Parathyroid adenoma (tissue), 2 donors: ENCODE results near the gene FAXC.

Source experiments
- H2AFZ ChIP-seq: fragments of 300-600 bp; sonication (generic); one replicate; pipeline ENCODE4 v1.7.0; 2017; ENCODE audit warnings: antibody characterized with exemption, mild to moderate bottlenecking
- H3K27ac ChIP-seq: fragments of 300-600 bp; sonication (generic); one replicate; pipeline ENCODE4 v1.7.0; 2017
- H3K27me3 ChIP-seq: fragments of 300-600 bp; sonication (generic); one replicate; pipeline ENCODE4 v1.7.0; 2017; ENCODE audit warnings: low read length; ENCODE audit not compliant: control insufficient read depth, insufficient read depth
- H3K36me3 ChIP-seq: fragments of 300-600 bp; sonication (generic); one replicate; pipeline ENCODE4 v1.7.0; 2017; ENCODE audit warnings: low read length; ENCODE audit not compliant: control insufficient read depth, insufficient read depth
- H3K4me1 ChIP-seq: fragments of 300-600 bp; sonication (generic); one replicate; pipeline ENCODE4 v1.7.0; 2017; ENCODE audit warnings: control low read depth
- H3K4me2 ChIP-seq: fragments of 300-600 bp; sonication (generic); one replicate; pipeline ENCODE4 v1.7.0; 2017; ENCODE audit warnings: low read length
- H3K4me3 ChIP-seq: fragments of 300-600 bp; sonication (generic); one replicate; pipeline ENCODE4 v1.7.0; 2017; ENCODE audit warnings: low read depth, low read length
- H3K79me2 ChIP-seq: fragments of 300-600 bp; sonication (generic); one replicate; pipeline ENCODE4 v1.7.0; 2017; ENCODE audit warnings: control low read depth
- H3K9ac ChIP-seq: fragments of 300-600 bp; sonication (generic); one replicate; pipeline ENCODE4 v1.7.0; 2017; ENCODE audit warnings: mild to moderate bottlenecking
- H3K9me3 ChIP-seq: fragments of 300-600 bp; sonication (generic); one replicate; pipeline ENCODE4 v1.7.0; 2017; ENCODE audit warnings: low read length; ENCODE audit not compliant: control insufficient read depth
- CTCF ChIP-seq: fragments of 300-600 bp; sonication (generic); IDR thresholded peaks from one replicate; pipeline ENCODE4 v1.7.0; 2017; ENCODE audit warnings: antibody characterized with exemption, mild to moderate bottlenecking
- donor health status: primary hyperparathyroidism.

The FAXC gene

GRCh38 chr6:99318566-99318965, 30.9 kb downstream of the FAXC start:
- Histone ChIP-seq H2AFZ (no peak overlapping the region), H3K79me2 (peaks cover 26% of the 10 kb centered on the region), H3K36me3 (no peaks in the 10 kb centered on the region), H3K9ac (no peak overlapping the region), H3K4me2 (no peak overlapping the region), H3K27ac (no peak overlapping the region), H3K27me3 (no peaks in the 10 kb centered on the region), H3K4me3 (no peak overlapping the region), H3K4me1 (no peaks in the 10 kb centered on the region), H3K9me3 (no peaks in the 10 kb centered on the region)
- TF ChIP-seq CTCF, result no peak

GRCh38 chr6:99312354-99312753, 37.1 kb downstream of the FAXC start:
- Histone ChIP-seq H3K27ac (no peak overlapping the region), H3K4me2 (no peak overlapping the region), H3K79me2 (peaks cover 5% of the 10 kb centered on the region), H3K36me3 (no peaks in the 10 kb centered on the region), H2AFZ (no peak overlapping the region), H3K4me3 (no peak overlapping the region), H3K9ac (no peak overlapping the region), H3K4me1 (no peaks in the 10 kb centered on the region), H3K27me3 (no peaks in the 10 kb centered on the region), H3K9me3 (no peaks in the 10 kb centered on the region)
- no peak for TF ChIP-seq CTCF

- Histone ChIP-seq H3K4me3 (no peak overlapping the region), H3K4me2 (no peak overlapping the region), H3K79me2 (peaks cover 3% of the 10 kb centered on the region), H3K9me3 (no peaks in the 10 kb centered on the region), H3K9ac (no peak overlapping the region), H3K27ac (no peak overlapping the region), H3K36me3 (no peaks in the 10 kb centered on the region), H3K4me1 (no peaks in the 10 kb centered on the region), H3K27me3 (no peaks in the 10 kb centered on the region), H2AFZ (no peak overlapping the region)
- no peak for TF ChIP-seq CTCF
Measured at GRCh38 chr6:99310553-99310952, 38.9 kb downstream of the FAXC start.

- H3K27ac ChIP-seq, result no peak overlapping the region
- H3K4me2 ChIP-seq, result no peak overlapping the region
- no peak overlapping the region for H3K4me3 ChIP-seq
- H3K9ac ChIP-seq, result no peak overlapping the region
- no peak for TF ChIP-seq CTCF
- no peaks in the 10 kb centered on the region for H3K27me3 ChIP-seq
- H3K4me1 ChIP-seq, result no peaks in the 10 kb centered on the region
- H3K9me3 ChIP-seq, result no peaks in the 10 kb centered on the region
- no peak overlapping the region for H2AFZ ChIP-seq
- H3K79me2 ChIP-seq, result no peaks in the 10 kb centered on the region
- no peaks in the 10 kb centered on the region for H3K36me3 ChIP-seq
Measured at GRCh38 chr6:99309557-99309956, 39.9 kb downstream of the FAXC start.

GRCh38 chr6:99308788-99309187, 40.7 kb downstream of the FAXC start:
- Histone ChIP-seq H3K36me3 (no peaks in the 10 kb centered on the region), H3K9me3 (no peaks in the 10 kb centered on the region), H3K9ac (no peak overlapping the region), H3K4me2 (no peak overlapping the region), H3K4me1 (no peaks in the 10 kb centered on the region), H3K79me2 (no peaks in the 10 kb centered on the region), H2AFZ (no peak overlapping the region), H3K4me3 (no peak overlapping the region), H3K27ac (no peak overlapping the region), H3K27me3 (no peaks in the 10 kb centered on the region)
- TF ChIP-seq CTCF, result no peak
